ENCODE measurements around the gene PTK6.

DNA sequence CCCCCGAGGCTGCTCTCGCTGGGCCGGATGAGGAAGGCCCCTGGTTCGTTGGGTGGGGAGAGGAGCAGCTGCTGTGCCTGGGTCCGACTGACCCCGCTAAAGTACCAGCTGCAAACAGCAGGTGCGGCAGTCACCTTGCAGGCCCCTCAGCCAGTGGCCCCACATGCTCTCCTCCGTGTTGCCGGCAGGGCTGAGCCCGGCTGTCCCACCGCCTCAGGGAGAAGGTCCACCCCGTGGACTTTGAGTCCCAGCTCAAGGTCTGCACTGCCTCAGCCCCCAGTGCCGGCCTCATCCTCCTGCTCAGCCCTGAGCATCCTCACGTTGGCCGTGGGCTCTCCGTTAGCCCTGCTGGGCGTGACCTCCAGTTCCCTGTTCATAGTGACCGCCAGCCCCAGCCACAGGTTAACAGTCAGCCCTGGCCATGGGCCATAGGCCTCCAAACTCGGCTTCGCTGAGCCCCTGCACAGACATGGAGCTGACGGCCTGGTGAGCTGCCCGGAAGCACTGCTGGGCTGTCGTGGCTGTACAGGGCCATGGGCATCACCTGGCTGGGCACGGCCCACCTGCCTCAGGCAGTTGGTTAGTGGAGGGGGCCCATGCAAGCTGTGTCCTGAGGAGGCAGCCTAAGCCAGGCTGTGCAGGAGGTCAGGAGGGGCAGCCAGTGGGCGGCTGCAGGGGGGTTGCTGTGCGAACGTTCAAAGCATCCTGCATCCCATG lies 7.2 kb upstream of the PTK6 start:
- no peak for TF ChIP-seq POLR2A (IDR thresholded peaks at IDR 0.05)
- TF ChIP-seq, protein P1, sequence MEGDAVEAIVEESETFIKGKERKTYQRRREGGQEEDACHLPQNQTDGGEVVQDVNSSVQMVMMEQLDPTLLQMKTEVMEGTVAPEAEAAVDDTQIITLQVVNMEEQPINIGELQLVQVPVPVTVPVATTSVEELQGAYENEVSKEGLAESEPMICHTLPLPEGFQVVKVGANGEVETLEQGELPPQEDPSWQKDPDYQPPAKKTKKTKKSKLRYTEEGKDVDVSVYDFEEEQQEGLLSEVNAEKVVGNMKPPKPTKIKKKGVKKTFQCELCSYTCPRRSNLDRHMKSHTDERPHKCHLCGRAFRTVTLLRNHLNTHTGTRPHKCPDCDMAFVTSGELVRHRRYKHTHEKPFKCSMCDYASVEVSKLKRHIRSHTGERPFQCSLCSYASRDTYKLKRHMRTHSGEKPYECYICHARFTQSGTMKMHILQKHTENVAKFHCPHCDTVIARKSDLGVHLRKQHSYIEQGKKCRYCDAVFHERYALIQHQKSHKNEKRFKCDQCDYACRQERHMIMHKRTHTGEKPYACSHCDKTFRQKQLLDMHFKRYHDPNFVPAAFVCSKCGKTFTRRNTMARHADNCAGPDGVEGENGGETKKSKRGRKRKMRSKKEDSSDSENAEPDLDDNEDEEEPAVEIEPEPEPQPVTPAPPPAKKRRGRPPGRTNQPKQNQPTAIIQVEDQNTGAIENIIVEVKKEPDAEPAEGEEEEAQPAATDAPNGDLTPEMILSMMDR (IDR thresholded peaks at IDR 0.05) = no peak
